HG02852 (cell line): ENCODE results near the gene CGN.
"Not testable (repeated sequence)": the region's sequence is repeated elsewhere in the genome, so short reads cannot be mapped to it uniquely, and the experiment has no call there.

ENCODE experiments used
- ATAC-seq: cut with Tn5 transposase; IDR thresholded peaks from one replicate; pipeline ENCODE4 v1.9.1; 2021; ENCODE audit warnings: mild to moderate bottlenecking, moderate library complexity; ENCODE audit not compliant: unreplicated experiment

Gene CGN

DNA sequence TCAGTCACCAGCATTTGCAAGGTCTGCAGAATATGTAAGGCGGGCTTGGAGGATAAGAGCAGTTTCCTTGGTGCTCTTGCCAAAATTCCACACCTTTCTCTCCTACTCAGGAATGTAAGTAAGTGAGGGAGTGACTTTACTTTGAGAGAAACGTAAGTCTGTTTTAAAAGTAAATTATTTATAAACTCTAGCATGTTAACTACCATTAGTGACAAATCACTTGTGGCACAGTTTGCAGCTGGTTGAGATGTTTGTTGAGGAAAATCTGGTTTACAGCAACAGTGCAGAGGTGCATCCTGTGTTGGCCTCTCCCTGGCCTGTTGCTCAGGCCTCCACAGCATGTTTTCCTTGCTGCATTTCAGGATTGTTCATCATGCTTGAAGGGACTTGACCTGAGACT, 8.5 kb downstream of the CGN start:
- ATAC-seq: no peak

DNA sequence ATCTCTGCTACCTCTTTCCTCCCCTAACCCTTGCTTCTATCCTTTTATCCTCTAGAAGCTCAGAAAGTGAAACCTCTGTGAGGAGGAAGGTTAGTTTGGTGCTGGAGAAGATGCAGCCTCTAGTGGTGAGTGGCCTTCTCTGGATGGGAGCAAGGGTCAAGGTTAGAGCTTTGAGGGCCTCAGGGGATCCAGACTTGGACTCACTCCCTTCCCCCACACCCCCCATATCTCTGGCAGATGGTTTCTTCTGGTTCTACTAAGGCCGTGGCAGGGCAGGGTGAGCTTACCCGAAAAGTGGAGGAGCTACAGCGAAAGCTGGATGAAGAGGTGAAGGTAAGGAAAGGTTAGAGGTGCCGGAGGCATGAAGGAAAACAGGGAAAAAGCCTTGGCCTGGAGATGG, 9.2 kb downstream of the CGN start:
- no peak for ATAC-seq

DNA sequence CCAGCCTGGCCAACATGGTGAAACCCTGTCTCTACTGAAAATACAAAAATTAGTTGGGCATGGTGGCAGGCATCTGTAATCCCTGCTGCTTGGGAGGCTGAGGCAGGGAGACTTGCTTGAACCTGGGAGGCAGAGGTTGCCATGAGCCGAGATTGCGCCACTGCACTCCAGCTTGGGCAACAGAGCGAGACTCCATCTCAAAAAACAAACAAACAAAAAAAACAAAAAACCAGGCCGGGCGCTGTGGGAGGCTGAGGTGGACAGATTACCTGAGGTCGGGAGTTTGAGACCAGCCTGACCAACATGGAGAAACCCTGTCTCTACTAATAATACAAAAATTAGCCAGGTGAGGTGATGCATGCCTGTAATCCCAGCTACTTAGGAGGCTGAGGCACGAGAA, 11.2 kb downstream of the CGN start:
- not testable (repeated sequence) for ATAC-seq

DNA sequence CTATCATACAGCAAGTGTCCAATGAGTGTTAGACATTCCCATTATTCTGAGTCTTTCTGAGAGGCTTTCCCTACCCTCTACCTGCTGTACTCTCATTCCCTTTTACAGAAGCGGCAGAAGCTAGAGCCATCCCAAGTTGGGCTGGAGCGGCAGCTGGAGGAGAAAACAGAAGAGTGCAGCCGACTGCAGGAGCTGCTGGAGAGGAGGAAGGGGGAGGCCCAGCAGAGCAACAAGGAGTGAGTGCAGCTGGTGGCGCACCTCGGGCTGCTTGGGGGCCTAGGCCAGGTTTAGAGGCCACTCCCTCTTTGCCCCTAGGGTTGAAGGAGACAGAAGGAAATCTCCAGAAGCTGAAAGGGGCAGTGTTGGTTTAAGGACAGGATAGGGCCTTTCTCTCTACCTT, 12.1 kb downstream of the CGN start:
- no peak for ATAC-seq

DNA sequence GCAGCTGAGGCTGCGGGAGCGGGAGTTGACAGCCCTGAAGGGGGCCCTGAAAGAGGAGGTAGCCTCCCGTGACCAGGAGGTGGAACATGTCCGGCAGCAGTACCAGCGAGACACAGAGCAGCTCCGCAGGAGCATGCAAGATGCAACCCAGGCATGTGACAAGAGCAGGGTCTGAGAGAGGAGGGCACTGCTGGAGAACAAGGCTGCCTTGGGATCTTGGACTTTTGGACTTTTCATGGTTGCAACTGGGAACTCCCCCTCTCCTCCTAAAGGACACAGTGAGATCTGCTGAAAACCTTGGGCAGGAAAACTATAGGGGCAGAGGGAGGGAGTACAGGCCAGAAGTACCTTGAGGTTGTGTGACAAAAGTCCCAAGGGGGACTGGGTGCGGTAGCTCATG, 13.5 kb downstream of the CGN start:
- no peak for ATAC-seq

DNA sequence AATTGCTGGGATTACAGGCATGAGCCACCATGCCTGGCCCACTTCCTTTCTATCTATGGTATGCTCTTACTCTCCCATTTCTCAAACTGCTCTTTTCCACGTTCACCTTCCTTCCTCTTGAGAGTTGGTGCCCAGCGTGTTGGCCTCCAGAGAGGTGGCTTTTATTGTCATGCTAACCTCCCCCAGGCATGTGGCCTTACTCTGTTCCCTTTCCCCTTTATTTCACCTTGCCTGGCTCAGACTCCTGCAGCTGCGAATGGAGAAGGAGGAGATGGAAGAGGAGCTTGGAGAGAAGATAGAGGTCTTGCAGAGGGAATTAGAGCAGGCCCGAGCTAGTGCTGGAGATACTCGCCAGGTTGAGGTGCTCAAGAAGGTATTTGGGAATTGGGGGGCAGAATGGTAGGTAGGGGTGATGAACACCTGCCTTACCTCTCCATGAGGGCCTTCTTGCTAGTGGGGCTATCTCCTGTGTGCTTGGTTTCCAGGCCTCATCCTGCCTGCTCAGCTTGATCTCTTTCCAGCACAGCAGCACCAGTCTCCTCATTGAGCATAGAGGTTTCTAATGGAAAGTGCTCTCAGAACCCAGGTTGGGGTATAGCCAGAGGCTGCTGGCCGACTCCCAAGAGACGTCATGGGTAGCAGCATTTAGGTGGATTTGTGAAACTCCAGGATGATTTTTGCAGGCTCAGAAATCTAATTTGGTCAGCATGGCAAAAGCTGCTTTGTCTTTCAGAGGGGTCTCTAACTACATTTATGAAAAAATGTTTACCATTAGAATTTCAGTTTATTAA, 15.7 kb downstream of the CGN start:
- ATAC-seq: no peak

DNA sequence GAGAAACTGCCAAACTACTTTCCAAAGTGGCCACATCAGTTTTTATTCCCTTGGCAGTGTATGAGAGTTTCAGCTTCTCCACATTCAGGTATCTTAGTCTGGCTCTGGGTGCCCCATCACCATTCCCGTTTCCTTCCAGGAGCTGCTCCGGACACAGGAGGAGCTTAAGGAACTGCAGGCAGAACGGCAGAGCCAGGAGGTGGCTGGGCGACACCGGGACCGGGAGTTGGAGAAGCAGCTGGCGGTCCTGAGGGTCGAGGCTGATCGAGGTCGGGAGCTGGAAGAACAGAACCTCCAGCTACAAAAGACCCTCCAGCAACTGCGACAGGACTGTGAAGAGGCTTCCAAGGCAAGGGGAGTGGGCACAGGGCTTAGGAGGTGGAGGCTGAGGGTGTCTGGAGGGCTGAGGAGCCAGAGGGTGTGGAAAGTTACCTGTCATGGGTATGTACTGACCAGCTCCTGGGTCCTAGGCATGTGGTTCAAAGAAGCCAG, 18.1 kb downstream of the CGN start:
- ATAC-seq: no peak

DNA sequence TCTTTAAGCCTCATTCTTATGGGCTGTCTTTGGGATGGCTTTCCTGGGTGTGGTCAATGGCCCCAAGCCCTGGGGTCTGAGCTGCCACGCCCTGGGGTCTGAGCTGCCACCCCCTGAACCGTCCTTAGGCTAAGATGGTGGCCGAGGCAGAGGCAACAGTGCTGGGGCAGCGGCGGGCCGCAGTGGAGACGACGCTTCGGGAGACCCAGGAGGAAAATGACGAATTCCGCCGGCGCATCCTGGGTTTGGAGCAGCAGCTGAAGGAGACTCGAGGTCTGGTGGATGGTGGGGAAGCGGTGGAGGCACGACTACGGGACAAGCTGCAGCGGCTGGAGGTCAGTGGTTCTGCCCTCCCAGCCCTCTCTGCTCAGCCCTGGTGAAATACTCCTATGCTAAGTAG, 18.6 kb downstream of the CGN start:
- ATAC-seq: no peak

DNA sequence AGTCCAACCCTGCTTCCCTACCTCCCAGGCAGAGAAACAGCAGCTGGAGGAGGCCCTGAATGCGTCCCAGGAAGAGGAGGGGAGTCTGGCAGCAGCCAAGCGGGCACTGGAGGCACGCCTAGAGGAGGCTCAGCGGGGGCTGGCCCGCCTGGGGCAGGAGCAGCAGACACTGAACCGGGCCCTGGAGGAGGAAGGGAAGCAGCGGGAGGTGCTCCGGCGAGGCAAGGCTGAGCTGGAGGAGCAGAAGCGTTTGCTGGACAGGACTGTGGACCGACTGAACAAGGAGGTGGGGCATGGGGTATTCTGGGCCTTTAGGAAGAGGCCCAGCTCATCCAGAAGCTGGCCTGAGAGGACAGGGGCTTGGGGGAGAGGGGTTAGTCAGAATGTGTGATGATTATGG, 19.3 kb downstream of the CGN start:
- ATAC-seq: no peak

DNA sequence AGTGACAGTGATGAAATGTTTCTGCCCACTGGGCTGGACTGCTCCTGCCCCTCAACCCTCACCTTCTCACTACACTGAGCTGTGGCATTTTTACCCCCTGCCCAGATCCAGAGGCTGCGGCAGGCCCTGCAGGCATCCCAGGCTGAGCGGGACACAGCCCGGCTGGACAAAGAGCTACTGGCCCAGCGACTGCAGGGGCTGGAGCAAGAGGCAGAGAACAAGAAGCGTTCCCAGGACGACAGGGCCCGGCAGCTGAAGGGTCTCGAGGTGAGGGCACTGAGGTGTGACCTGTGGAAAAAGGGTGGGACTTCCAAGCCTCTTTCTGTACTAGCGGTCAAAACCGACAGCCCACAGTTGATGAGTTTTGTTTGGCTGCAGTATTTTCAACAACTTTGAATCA, 22.7 kb downstream of the CGN start:
- ATAC-seq: no peak

DNA sequence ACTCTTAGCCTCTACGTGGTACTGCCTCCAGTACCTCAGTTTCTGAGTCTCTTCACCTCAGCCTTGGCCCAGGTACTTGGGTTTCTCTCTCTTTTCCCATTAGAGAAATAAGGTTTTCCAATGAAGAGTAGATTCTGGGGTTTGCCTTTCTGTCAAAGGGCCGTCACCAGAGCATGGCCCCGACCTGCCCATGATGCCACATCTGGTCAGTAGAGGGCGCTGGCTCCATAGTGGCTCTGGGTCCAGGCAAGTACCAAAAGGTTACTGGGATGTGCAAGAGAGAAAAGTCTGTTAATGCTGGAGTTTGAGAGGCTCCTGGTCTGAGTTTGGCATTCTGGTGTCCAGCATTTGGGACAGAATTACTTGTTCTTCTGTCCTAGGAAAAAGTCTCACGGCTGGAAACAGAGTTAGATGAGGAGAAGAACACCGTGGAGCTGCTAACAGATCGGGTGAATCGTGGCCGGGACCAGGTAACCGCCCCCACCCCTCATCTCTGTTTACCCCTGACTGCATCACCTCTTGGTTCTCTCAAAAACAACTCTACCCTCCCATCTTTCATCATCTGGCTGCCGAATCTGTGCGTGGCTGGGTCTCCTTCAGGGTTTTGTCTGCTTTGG, 23.6 kb downstream of the CGN start:
- ATAC-seq: no peak

DNA sequence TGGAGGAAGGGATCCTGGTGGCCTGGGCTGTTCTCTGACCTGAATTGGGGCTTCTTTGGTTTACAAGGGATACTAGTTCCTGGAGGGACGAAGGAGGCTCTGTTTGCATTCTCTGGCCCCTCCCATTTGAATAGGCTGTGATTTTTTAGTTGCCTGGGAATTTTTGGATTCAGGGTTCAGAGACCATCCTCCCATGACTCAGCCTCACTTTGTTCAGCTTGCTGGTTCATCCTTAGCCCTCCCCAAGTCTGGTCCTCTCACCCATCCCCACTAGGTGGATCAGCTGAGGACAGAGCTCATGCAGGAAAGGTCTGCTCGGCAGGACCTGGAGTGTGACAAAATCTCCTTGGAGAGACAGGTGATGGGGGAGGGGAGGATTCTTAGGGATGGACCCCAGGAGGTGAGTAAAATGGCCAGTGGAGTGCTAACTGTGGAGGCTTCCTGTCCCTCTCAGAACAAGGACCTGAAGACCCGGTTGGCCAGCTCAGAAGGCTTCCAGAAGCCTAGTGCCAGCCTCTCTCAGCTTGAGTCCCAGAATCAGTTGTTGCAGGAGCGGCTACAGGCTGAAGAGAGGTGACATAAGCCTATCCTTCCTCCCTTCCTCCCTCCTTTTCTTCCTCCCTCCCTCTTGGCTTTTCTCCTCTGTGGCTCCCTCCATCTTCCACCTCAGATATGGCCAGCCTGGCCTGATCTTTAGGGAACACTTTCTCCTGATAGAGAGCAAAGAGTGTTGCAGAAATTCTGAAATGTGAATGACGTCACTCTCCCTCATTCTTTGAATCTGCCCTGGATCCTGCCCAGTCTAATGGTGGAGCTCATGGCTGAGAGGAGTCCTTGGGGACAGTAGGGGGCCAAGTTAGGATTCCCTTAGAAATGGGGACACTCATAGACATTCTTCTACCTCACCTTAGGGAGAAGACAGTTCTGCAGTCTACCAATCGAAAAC, 24.4 kb downstream of the CGN start:
- ATAC-seq: no peak

DNA sequence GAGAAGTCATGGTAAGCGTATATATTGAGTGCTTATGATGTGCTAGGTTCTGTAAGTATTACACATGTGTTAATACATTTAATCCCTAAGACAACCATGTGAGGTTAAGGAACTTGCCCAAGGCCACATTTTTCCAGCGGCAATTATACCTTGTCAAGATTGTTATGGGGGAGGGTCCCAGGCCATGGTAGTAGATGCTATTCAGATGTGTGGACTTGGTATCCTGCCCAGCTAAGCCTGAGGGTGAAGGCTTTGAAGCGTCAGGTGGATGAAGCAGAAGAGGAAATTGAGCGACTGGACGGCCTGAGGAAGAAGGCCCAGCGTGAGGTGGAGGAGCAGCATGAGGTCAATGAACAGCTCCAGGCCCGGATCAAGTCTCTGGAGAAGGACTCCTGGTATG, 25.3 kb downstream of the CGN start:
- no peak for ATAC-seq

DNA sequence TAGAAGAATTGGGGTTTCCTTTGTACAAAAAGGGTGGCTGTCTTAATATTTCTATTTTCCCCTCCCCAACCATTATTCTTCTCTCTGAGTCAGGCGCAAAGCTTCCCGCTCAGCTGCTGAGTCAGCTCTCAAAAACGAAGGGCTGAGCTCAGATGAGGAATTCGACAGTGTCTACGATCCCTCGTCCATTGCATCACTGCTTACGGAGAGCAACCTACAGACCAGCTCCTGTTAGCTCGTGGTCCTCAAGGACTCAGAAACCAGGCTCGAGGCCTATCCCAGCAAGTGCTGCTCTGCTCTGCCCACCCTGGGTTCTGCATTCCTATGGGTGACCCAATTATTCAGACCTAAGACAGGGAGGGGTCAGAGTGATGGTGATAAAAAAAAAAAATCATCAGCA, 25.9 kb downstream of the CGN start:
- ATAC-seq: no peak

DNA sequence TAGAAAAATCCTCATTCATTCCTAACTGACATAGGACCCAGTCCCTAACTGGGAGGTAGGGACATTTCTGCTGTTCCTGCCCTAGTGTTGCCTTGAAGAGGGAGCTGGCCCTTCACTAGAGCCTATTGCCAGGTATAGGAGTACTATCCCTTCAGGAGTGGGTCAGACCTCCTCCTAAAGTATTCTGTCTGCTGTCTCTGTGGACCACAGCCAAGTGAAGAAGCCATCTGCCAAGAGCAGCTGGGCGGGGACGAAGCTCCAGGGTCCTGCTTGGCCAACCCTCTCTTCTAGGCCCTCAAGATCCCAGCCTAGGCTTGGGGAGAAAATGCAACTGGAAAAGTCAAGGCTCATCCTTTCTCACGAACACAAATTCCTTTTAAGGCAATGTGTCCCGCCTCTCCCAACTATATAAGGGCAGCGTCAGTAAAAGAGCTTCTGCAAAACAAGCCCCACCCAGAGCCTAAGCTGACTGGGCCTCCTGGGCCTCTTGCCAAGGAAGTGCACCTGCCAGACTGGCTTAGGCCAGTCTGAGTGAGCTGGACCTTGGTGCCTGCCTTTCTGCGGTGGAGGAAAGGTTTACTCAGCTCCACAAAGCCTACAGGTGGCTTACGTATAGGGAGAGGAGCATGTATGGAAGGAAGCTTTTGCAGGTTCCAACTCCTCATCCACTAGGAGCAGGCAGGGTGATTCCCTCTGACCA, 28.3 kb downstream of the CGN start:
- no peak for ATAC-seq

DNA sequence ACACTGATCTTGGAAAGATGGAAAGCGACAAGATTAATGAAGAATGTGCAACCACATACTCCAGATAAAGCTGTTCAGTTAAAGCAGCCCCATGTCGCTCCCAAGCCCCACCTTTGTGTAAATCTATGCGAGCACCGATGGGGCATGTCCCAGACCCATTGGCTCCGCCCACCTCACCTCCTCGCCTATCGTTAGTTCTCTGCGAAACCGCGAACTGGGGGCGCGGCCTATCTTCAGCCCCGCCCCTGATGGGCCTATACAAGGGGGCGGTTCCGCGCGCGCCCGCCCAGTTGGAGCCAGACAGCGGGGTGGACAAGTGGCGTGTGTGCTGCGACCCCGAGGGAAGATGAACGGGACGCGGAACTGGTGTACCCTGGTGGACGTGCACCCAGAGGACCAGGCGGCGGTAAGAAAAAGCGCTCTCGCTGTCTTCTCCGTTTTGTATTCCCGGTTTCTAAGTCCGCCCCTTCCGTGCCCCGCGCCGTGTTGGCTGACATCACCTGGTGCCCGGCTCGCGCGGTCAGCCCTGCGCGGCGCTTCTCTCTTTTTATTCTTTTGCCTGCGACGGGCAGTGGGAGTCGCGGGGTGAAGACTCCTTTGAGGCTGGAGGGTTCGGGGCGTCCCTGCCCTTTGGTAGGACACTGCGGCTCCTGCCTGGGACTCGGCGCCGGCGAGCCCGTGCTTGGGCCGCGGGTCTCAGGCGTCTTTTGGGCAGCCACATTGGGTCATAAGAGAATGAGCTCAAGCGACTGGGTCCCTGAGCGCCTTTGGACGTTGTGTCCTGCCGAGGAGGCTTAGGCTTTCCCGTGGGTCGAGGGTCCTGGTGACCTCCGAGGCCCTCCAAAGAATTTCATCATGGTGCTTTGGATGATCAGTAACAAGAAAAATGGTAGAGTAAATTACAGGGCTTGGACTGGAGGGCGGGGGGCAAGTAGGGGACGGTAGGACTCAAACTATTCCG, 29.1 kb downstream of the CGN start, which contains the start of gene TUFT1:
TUFT1 (plus strand) TSS at position 289 of the 961 bp plus-strand sequence; CDS start at position 347, 58 bp downstream.
- ATAC-seq: peak; percentile 95

DNA sequence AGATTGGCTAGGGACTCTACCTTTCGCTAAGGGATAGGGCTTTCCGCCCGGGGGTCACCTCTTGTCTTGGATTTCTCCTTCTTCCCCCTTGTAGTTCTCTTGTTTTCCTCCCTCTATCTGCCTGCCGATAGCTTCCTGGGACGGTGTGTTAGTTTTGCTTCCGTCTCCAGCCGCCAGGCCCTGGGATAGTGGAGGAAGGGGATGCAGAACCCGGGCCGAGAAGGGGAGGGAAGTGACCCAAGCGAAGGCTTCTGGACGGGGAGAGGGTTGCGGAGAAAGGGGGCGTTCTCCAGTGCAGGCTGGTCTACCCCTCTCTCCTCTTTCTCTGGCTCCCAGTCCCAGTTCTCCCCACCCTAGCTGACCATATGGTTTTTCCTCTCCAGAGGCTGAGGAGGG, 29.8 kb downstream of the CGN start:
- ATAC-seq: no peak

DNA sequence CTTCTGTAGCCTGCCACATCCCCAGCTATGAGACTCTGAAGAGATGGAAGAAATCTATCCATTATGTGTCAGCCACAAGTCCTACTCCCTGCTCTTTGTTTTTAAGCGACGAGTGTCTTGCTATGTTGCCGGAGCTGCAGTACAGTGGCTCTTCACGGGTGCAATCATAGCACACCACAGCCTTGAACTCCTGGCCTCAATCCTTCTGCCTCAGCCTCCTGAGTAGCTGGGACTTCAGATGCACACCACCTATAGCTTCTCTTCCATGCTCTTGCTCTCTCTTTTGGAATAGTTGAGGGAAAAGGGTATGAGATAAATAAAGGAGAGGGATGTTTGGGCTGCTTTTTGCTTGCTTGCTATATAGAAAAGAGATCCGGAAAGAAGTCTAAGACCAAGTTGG, 30.6 kb downstream of the CGN start:
- no peak for ATAC-seq

DNA sequence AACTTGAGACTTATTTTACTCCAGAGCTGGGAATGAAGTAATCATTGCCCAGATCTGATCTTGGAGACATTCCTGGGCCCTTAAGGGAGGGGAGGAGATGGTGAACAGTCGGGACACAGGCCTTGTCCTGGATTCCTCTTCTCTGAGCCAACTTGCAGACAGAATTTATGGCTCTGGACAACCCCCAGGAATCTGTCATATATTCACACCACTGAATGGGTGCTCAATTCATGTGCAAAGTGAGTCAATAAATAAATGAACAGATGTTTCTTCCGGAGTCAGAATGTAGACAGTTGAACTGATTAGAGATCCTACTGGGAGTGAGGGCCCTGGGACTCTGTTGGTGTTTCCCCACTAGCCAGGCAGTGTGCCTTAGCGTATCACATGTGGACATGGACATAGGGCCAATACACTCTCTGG, 31.5 kb downstream of the CGN start:
- ATAC-seq: no peak

DNA sequence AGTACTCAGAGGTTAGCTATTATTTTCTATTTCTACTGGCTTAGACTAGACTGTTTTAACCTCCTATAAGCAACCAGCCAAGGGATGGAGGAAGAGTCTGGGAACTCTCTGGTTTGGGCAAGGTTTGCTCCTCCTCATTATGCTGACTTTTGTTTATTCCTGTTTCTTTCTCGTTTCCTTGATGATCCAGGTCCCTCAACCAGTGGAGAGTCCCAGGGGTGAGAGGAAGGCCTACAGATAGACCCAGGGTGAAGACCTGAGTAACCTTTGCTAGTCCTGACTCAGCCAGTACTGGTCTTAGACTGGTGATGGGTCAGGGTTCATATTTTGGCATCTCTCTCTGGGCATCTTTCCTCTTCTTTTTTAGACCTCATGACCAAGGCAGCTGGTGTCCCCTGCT, 34.4 kb downstream of the CGN start:
- no peak for ATAC-seq
